Measurements from ENCODE around the gene AOX1. TPM values are rescaled to one million over a fixed set of nuclear protein-coding genes. Genes with fewer than 3 reads are reported as not detected.

AOX1 gene
- polyA plus RNA-seq, 2 of the 4 experiments (the other 2 are of a cell fraction) = 3.6 to 5.4 TPM

GRCh38 chr2:200649724-200650123 is 63.9 kb downstream of the AOX1 start:
- DNase-seq (ENCODE audit: low read depth in 1 of 2, low spot score in 1 of 2) (no peak), FAIRE-seq (no peak), ATAC-seq (no peak)
- Histone ChIP-seq H3K9me3 (0 out of 3 replicates have a peak, but pooled peaks cover 3% of the 10 kb centered on the region), H3K4me3 (no peak overlapping the region), H3K27ac (no peak overlapping the region), H3K4me2 (no peak overlapping the region), H3K4me1 (peaks cover 11% of the 10 kb centered on the region)
- ChIA-PET POLR2A (no interaction called here), CTCF (interaction anchor here (0.7 to 1.0 kb wide), 2 partner anchors 9 to 53 kb away, joined by 3 read pairs; no protein-coding TSS in a partner anchor)
- WGBS (ENCODE audit: missing lambda C conversion rate) = 87% methylated on average over 3 of the region's 3 CpGs
- TF ChIP-seq GATA3 (IDR thresholded peaks at IDR 0.05; ENCODE audit: borderline replicate concordance) = no peak
- no peak for TF ChIP-seq JUN (IDR thresholded peaks at IDR 0.05)
- TF ChIP-seq TFCP2L1 (CRISPR knock-in tag; IDR thresholded peaks at IDR 0.05) = no peak

GRCh38 chr2:200650195-200650594 is 64.4 kb downstream of the AOX1 start:
- POLR2A ChIA-PET = no interaction called here
- 45% methylated on average over 2 of the region's 2 CpGs for WGBS (ENCODE audit: missing lambda C conversion rate)
- Histone ChIP-seq H3K4me2 (no peak overlapping the region), H3K27ac (no peak overlapping the region), H3K9me3 (0 out of 3 replicates have a peak, but pooled peaks cover 3% of the 10 kb centered on the region), H3K4me3 (no peak overlapping the region), H3K4me1 (peaks cover 11% of the 10 kb centered on the region)
- FAIRE-seq = no peak
- DNase-seq (ENCODE audit: low read depth in 1 of 2, low spot score in 1 of 2) = no peak
- no peak for TF ChIP-seq ZFP36 (IDR thresholded peaks at IDR 0.05; ENCODE audit: borderline replicate concordance, partially characterized antibody)
- no peak for TF ChIP-seq SREBF2 (IDR thresholded peaks at IDR 0.05)
- no peak for TF ChIP-seq USF2 (IDR thresholded peaks at IDR 0.05)
- no peak for TF ChIP-seq RFX5 (IDR thresholded peaks at IDR 0.05)
- TF ChIP-seq TFCP2L1 (CRISPR knock-in tag; IDR thresholded peaks at IDR 0.05) = no peak
- no peak for TF ChIP-seq BCL3 (IDR thresholded peaks at IDR 0.05)
- TF ChIP-seq HOXB13 (CRISPR knock-in tag; IDR thresholded peaks at IDR 0.05; ENCODE audit: low read depth) = no peak
- no peak for TF ChIP-seq HOXB5 (CRISPR knock-in tag; IDR thresholded peaks at IDR 0.05)
- TF ChIP-seq JUN (IDR thresholded peaks at IDR 0.05) = no peak
- no peak for TF ChIP-seq HMGXB4 (CRISPR knock-in tag; IDR thresholded peaks at IDR 0.05; ENCODE audit: borderline replicate concordance)
- no peak for TF ChIP-seq ZNF302 (CRISPR knock-in tag; IDR thresholded peaks at IDR 0.05)
- CTCF ChIA-PET = interaction anchor here (1.0 kb wide), 1 partner anchor 8 kb away, joined by 3 read pairs; no protein-coding TSS in a partner anchor
- no peak for ATAC-seq

GRCh38 chr2:200652158-200652557 is 66.3 kb downstream of the AOX1 start:
- WGBS (ENCODE audit: missing lambda C conversion rate) = 8% methylated on average over 1 of the region's 1 CpG
- Histone ChIP-seq H3K27ac (no peak overlapping the region), H3K4me2 (no peak overlapping the region), H3K9me3 (0 out of 3 replicates have a peak, but pooled peaks cover 3% of the 10 kb centered on the region), H3K4me1 (peaks cover 11% of the 10 kb centered on the region), H3K4me3 (no peak overlapping the region)
- TF ChIP-seq ATOH8 (CRISPR knock-in tag; IDR thresholded peaks at IDR 0.05; ENCODE audit: low read depth) (no peak), JUN (IDR thresholded peaks at IDR 0.05) (no peak), BCL3 (IDR thresholded peaks at IDR 0.05) (no peak), EHF (CRISPR knock-in tag; IDR thresholded peaks at IDR 0.05) (no peak), MAFK (IDR thresholded peaks at IDR 0.05; ENCODE audit: partially characterized antibody) (no peak), ESRRA (IDR thresholded peaks at IDR 0.05; ENCODE audit: borderline replicate concordance, low read length) (no peak), PBX3 (IDR thresholded peaks at IDR 0.05) (no peak), HMGXB4 (CRISPR knock-in tag; IDR thresholded peaks at IDR 0.05; ENCODE audit: borderline replicate concordance) (no peak)
- FAIRE-seq (no peak), ATAC-seq (no peak), DNase-seq (ENCODE audit: low read depth in 1 of 2, low spot score in 1 of 2) (no peak)
- POLR2A ChIA-PET = no interaction called here
- CTCF ChIA-PET = interaction anchor here (1.6 kb wide), 1 partner anchor 10 kb away, joined by 3 read pairs; no protein-coding TSS in a partner anchor
